ENCODE measurements around the gene LPAR3.

DNA sequence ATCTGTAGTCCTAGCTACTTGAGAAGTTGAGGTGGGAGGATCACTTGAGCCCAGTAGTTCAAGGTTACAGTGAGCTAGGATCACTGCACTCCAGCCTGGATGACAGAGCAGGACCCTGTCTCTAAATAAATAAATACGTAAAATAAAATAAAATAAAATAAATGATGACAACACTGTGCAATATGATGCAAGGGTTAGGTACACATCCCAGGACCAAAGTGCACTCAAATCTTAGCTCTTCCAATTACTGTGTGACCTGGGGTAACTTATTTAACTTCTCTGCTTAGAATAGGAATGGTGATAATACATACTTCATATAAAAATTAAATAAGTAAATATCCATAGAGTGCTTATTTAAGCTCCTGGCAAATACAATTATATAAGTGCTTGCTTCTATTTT is 53.5 kb downstream of the LPAR3 start:
- TF ChIP-seq, protein P1, sequence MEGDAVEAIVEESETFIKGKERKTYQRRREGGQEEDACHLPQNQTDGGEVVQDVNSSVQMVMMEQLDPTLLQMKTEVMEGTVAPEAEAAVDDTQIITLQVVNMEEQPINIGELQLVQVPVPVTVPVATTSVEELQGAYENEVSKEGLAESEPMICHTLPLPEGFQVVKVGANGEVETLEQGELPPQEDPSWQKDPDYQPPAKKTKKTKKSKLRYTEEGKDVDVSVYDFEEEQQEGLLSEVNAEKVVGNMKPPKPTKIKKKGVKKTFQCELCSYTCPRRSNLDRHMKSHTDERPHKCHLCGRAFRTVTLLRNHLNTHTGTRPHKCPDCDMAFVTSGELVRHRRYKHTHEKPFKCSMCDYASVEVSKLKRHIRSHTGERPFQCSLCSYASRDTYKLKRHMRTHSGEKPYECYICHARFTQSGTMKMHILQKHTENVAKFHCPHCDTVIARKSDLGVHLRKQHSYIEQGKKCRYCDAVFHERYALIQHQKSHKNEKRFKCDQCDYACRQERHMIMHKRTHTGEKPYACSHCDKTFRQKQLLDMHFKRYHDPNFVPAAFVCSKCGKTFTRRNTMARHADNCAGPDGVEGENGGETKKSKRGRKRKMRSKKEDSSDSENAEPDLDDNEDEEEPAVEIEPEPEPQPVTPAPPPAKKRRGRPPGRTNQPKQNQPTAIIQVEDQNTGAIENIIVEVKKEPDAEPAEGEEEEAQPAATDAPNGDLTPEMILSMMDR (conservative IDR thresholded peaks at IDR 0.05; ENCODE audit: low read depth in 2 of 2) = no peak
- no peak for TF ChIP-seq EZH2 (IDR thresholded peaks at IDR 0.05; ENCODE audit: low read depth, unreplicated experiment)

Measured in GM23338 (cell line).